OCI-LY7 (cell line): ENCODE data around the gene IGSF21. TPM values are rescaled to one million over a fixed set of nuclear protein-coding genes. Genes with fewer than 3 reads are reported as not detected.

Source experiments
- BruUV-seq: library from RNA; stranded (reverse); fragments of 400-500 nt; replicated peaks from 2 replicates; lab custom pipeline; 2021; lab: Mats Ljungman, UMichigan
- CTCF ChIA-PET: fragments of 300-600 bp; sonication (Branson Sonifier 250); formaldehyde crosslinking; loops from one replicate; lab custom pipeline; 2022; ENCODE audit warnings: antibody characterized with exemption; ENCODE audit not compliant: unreplicated experiment; lab: Charles Lee
- POLR2A ChIA-PET: fragments of 300-600 bp; sonication (Branson Sonifier 250); formaldehyde crosslinking; loops from one replicate; lab custom pipeline; 2022; ENCODE audit warnings: antibody characterized with exemption; lab: Charles Lee
- DNase-seq: peaks from one replicate; pipeline ENCODE4 v3.0.0-alpha.2; 2015; ENCODE audit warnings: low spot score
- H2AFZ ChIP-seq: fragments of 200-600 bp; sonication (generic), shearing (Covaris generic); 2 replicates; pipeline ENCODE4 v1.6.1; 2014; ENCODE audit warnings: mild to moderate bottlenecking, antibody characterized with exemption, low read length, moderate library complexity
- H3K27ac ChIP-seq: fragments of 200-600 bp; sonication (generic); 2 replicates; pipeline ENCODE4 v1.5.1; 2014; ENCODE audit warnings: mixed run types, low read depth, mild to moderate bottlenecking, moderate library complexity, low read length, inconsistent platforms; ENCODE audit not compliant: poor library complexity, severe bottlenecking
- H3K36me3 ChIP-seq: fragments of 200-600 bp; sonication (generic); 2 replicates; pipeline ENCODE4 v1.6.1; 2014; ENCODE audit warnings: mild to moderate bottlenecking, antibody characterized with exemption, low read length, moderate library complexity, mixed read lengths; ENCODE audit not compliant: insufficient read depth
- H3K4me1 ChIP-seq: fragments of 200-600 bp; sonication (generic); 2 replicates; pipeline ENCODE4 v1.5.1; 2014; ENCODE audit warnings: mild to moderate bottlenecking, low read length; ENCODE audit not compliant: insufficient read depth, poor library complexity, severe bottlenecking
- H3K4me2 ChIP-seq: fragments of 200-600 bp; sonication (generic); 2 replicates; pipeline ENCODE4 v1.6.1; 2014; ENCODE audit warnings: mild to moderate bottlenecking, low read length
- H3K4me3 ChIP-seq: fragments of 200-600 bp; sonication (generic); 2 replicates; pipeline ENCODE4 v1.5.1; 2014; ENCODE audit warnings: mild to moderate bottlenecking, low read depth, low read length; ENCODE audit not compliant: poor library complexity, severe bottlenecking
- H3K79me2 ChIP-seq: fragments of 200-600 bp; sonication (generic); 2 replicates; pipeline ENCODE4 v1.6.1; 2016; ENCODE audit warnings: low read depth, mild to moderate bottlenecking, low read length, moderate library complexity, mixed read lengths; ENCODE audit not compliant: insufficient read depth
- H3K9me2 ChIP-seq: fragments of 200-600 bp; sonication (generic); 2 replicates; pipeline ENCODE4 v1.6.1; 2016; ENCODE audit warnings: mild to moderate bottlenecking, low read length, mixed read lengths; ENCODE audit not compliant: insufficient read depth
- H3K9me3 ChIP-seq: fragments of 200-600 bp; sonication (generic); 2 replicates; pipeline ENCODE4 v1.6.1; 2014; ENCODE audit warnings: mild to moderate bottlenecking, mixed run types, low read length, mixed read lengths
- H4K20me1 ChIP-seq: fragments of 200-600 bp; sonication (generic); 2 replicates; pipeline ENCODE4 v1.6.1; 2014; ENCODE audit warnings: mild to moderate bottlenecking, antibody characterized with exemption, low read length, moderate library complexity, mixed read lengths; ENCODE audit not compliant: insufficient read depth
- EZH2phosphoT487 ChIP-seq: fragments of 200-600 bp; sonication (generic); IDR thresholded peaks from 2 replicates; pipeline ENCODE4 v1.6.1; 2018; ENCODE audit warnings: low read depth, borderline replicate concordance, mild to moderate bottlenecking, mixed run types, antibody characterized with exemption, low read length, moderate library complexity, mixed read lengths
- intact Hi-C: fragments of 100-400 bp; cut with micrococcal nuclease; formaldehyde crosslinking; loops from one replicate; pipeline ENCODE4 v1.10.0; 2022; ENCODE audit not compliant: unreplicated experiment
- total RNA-seq, 2 experiments: library from RNA; depleted of rRNA in 1 of 2; stranded (reverse); fragments of >200 nt in 1 of 2; shearing (Covaris generic) in 1 of 2; gene quantifications; 2 replicates each; pipeline ENCODE4 v1.2.3, GENCODE V29; 2014 to 2022
- TF ChIP-seq, protein P1 (sequence below): fragments of 200-600 bp; sonication (generic); conservative IDR thresholded peaks from 2 replicates; pipeline ENCODE4 v1.5.1; 2014; ENCODE audit warnings: mild to moderate bottlenecking, antibody characterized with exemption, low read length, moderate library complexity, mixed read lengths

IGSF21 gene
- total RNA-seq, 2 experiments from 2014 or later: 0.17 TPM; not detected in 1

DNA sequence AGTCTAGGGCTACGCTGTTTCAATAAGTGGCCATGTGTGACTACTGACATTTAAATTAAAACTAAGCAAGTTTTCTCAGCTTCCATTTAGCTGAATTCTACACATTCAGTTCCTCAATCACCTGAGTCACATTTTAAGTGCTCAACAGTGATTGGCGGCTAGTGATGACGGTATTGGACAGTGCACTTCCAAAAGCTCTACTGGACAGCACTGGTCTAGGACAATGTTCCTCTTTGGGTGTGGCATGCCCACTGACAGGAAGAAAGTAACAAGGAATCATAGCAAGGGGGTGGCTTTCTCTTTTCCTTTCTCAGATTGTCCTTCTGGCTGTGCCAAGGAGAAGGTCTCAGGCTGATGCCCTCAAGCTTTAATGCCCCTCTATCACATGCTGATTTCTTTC is 11.7 kb downstream of the IGSF21 start:
- ChIA-PET POLR2A (interaction anchor here (0.6 kb wide), 1 partner anchor 170 kb away, joined by 11 read pairs; no protein-coding TSS in a partner anchor), CTCF (no interaction called here)
- DNase-seq: no peak
- H3K27ac ChIP-seq: no peak overlapping the region
- H3K9me2 ChIP-seq: no peaks in the 10 kb centered on the region
- no peaks in the 10 kb centered on the region for H3K9me3 ChIP-seq
- intact Hi-C loops: no loop called here
- H3K36me3 ChIP-seq: no peaks in the 10 kb centered on the region
- H2AFZ ChIP-seq: no peak overlapping the region
- no peak overlapping the region for H3K4me2 ChIP-seq
- H3K4me1 ChIP-seq: no peaks in the 10 kb centered on the region
- TF ChIP-seq, protein P1, sequence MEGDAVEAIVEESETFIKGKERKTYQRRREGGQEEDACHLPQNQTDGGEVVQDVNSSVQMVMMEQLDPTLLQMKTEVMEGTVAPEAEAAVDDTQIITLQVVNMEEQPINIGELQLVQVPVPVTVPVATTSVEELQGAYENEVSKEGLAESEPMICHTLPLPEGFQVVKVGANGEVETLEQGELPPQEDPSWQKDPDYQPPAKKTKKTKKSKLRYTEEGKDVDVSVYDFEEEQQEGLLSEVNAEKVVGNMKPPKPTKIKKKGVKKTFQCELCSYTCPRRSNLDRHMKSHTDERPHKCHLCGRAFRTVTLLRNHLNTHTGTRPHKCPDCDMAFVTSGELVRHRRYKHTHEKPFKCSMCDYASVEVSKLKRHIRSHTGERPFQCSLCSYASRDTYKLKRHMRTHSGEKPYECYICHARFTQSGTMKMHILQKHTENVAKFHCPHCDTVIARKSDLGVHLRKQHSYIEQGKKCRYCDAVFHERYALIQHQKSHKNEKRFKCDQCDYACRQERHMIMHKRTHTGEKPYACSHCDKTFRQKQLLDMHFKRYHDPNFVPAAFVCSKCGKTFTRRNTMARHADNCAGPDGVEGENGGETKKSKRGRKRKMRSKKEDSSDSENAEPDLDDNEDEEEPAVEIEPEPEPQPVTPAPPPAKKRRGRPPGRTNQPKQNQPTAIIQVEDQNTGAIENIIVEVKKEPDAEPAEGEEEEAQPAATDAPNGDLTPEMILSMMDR: no peak
- no peak for TF ChIP-seq EZH2phosphoT487
- H3K79me2 ChIP-seq: no peaks in the 10 kb centered on the region
- no peak overlapping the region for H3K4me3 ChIP-seq
- no TSS peak for BruUV-seq
- no peaks in the 10 kb centered on the region for H4K20me1 ChIP-seq

DNA sequence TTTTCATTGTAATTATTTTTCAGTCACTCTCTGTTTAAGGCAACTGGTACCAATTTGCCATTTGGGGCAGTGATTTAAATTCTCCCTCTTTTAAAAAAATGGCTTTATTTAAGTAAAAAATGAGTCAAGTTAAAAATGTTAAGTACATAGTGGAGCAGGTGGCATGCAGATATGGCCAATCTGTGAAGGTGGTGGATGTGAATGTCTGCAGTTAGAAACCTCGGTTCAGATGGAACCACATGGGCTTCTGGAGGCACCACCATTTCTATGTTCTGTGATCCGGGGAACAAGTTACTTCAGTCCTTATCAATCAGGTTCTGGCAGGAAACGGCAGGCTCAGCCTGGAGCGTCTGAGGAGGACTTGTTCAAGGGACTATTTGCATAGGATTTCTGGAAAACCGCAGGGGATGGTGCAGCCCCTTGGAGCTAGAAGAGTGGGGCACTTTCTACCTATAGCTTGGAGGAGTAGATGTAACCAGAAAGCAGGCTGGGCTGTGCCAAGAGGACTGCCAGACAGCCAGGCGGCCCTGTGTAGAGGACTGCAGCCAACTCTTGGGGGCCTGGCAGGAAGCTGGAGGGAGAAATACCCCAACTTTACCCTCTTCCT is 12.3 kb downstream of the IGSF21 start:
- Histone ChIP-seq H3K36me3 (no peaks in the 10 kb centered on the region), H4K20me1 (no peaks in the 10 kb centered on the region), H3K4me2 (no peak overlapping the region), H2AFZ (no peak overlapping the region), H3K9me2 (no peaks in the 10 kb centered on the region), H3K4me1 (no peaks in the 10 kb centered on the region), H3K9me3 (no peaks in the 10 kb centered on the region), H3K79me2 (no peaks in the 10 kb centered on the region), H3K27ac (no peak overlapping the region), H3K4me3 (no peak overlapping the region)
- POLR2A ChIA-PET: interaction anchor here (0.6 to 0.9 kb wide), 2 partner anchors 11 to 91 kb away, joined by 3 to 4 read pairs; no protein-coding TSS in a partner anchor
- intact Hi-C loops: no loop called here
- no peak for TF ChIP-seq EZH2phosphoT487
- TF ChIP-seq, protein P1: no peak
- no TSS peak for BruUV-seq
- CTCF ChIA-PET: no interaction called here
- no peak for DNase-seq

DNA sequence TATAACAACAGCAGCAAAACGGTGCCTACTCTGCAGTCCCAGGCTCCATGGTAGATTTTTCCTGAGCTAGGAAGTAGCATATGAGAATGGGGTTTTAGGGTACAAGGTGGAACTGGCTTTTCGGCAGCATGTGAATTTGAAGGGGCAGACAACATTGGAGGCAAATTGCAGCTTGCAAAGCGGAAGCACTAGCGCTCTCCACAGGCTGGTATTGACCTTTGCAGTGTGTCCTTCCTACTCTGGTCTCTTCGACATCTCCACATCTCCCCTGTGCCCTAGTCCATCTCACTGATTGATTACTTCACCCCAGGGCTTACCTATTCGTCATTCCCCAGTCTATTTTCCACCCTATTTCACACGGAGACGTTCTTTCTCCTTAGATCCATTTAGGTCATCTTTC is 13.0 kb downstream of the IGSF21 start:
- no peaks in the 10 kb centered on the region for H3K9me2 ChIP-seq
- H2AFZ ChIP-seq: no peak overlapping the region
- BruUV-seq: no TSS peak
- ChIA-PET POLR2A (interaction anchor here (0.6 to 0.9 kb wide), 2 partner anchors 10 to 90 kb away, joined by 3 to 4 read pairs; no protein-coding TSS in a partner anchor), CTCF (no interaction called here)
- H3K27ac ChIP-seq: no peak overlapping the region
- H3K79me2 ChIP-seq: no peaks in the 10 kb centered on the region
- H3K4me2 ChIP-seq: no peak overlapping the region
- no peak overlapping the region for H3K4me3 ChIP-seq
- H3K9me3 ChIP-seq: no peaks in the 10 kb centered on the region
- intact Hi-C loops: no loop called here
- H4K20me1 ChIP-seq: no peaks in the 10 kb centered on the region
- no peak for TF ChIP-seq EZH2phosphoT487
- TF ChIP-seq, protein P1: no peak
- no peaks in the 10 kb centered on the region for H3K36me3 ChIP-seq
- no peaks in the 10 kb centered on the region for H3K4me1 ChIP-seq
- DNase-seq: no peak
